Activated CD4-positive, CD25-positive, alpha-beta regulatory T cell treated with anti-CD3 and anti-CD28 coated beads, Interleukin-2, amount 50 U/mL, for 24 hours (primary cell): ENCODE results near the gene BRINP1.
"Not testable (repeated sequence)": the region's sequence is repeated elsewhere in the genome, so short reads cannot be mapped to it uniquely, and the experiment has no call there.

ENCODE experiments used
- ATAC-seq, 2 donors: fragments of 150-1000 bp; cut with Tn5 transposase; one replicate each; pipeline ENCODE4 v1.10.0; 2021; ENCODE audit warnings: mild to moderate bottlenecking in 1 of 2, moderate library complexity in 1 of 2

The BRINP1 gene

DNA sequence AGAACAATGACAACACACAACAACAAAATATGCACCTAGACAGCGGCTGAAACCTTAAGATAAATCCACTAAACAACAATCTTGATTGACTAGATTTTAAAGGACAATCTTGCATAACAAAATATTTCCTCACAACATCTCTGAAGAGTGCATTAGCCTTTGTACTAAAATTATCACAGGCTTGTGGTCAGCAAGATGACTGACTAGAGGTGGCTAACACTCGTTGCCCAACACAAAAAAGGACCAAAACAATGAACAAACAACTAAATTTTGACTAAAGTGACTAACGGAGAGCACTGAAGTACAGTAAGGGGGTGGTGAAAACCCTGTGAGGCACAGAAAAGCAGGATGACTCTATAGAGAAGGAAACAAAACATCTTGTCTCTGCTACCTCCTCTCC lies 183.9 kb downstream of the BRINP1 start:
- ATAC-seq: no peak

DNA sequence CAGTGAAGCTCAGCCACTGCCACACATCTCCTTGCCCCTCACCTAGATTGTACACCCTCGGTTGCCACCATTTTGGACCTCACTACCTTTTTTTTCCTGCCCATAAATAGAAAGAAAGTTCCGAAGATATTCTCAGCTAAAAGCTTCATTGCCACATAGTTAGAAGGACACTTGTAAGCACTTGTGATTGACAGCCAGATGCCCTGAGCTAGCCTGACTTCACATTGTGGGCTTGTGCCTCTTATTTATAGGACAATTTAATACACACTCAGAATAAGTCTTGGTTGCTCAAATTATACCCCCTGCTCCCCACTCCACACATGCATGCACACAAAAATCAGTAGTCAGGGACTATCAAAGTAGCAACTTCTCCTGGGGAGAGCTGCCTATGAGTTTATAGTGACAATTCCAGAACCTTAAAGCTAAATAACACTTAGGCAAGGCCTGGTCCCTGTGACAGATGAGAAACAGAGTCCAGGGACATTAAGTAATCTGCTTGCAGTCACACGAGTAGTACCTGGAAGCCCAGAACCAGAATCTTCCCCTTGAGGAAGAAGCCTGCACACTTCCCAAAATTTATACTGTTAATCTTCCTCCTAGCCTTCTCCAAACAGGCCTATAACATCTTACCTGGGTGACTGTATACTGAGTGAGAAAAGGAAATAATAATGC lies 184.8 kb downstream of the BRINP1 start:
- no peak for ATAC-seq

GRCh38 chr9:119181561-119181960 lies 187.7 kb downstream of the BRINP1 start:
- no peak for ATAC-seq

DNA sequence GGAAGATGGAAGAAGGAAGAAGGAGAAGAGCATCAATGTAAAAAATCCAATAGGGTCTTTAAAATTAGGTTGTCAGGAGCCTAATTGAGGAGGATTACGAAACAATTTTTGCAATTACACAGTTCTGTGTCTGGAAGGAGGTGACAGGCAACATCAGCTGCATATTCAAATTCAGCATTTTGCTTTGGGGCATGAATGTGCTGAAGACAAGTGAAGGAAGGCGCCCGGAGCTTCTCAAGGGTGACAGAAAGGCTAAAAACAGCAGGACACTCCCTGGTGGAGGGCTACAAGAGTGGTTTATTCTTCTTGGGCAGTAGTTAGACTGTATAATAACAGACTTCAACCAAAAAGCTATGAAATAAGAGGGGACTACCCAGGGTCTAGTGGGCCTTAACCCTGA lies 188.3 kb downstream of the BRINP1 start:
- ATAC-seq: no peak

DNA sequence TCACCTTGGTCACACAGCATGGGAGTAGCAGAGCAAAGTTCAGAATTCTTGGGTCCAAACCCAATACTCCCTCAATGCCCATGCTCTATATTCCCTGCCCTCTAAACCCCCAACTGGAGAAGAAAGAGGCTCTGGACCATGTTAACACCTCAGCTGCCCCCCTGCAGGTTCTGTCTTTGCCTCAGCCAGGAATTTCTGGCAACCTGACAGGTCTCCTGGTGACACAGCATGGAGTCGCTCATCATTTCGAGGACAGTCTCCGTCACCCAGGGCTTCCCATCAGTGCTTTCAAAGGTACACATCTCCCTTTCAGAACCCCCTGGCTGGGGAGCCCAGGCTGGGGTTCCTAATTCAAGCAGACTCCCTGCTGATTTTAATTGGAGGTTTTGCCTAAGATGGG lies 189.5 kb downstream of the BRINP1 start:
- no peak for ATAC-seq

- no peak for ATAC-seq
Observed at GRCh38 chr9:119177196-119177595, 192.0 kb downstream of the BRINP1 start.

DNA sequence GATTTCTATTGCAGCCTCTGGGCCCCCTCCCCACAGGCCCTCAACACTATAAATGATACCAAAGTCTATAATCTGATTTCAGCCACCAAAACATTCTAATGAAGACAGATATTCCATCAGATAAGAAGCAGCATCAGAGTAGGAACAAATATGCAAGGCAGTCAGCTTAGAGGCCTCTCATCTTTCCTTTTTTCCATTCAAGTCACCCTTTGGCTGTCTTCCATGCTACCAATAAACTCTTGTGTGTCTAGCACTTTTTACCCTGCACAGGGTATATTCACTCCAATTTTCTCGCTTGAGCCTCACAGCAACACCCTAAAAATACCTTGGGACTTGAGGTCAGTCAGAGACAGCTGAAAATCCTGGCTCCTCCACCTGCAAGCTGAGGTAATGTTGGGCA lies 193.7 kb downstream of the BRINP1 start:
- ATAC-seq: no peak

- not testable (repeated sequence) for ATAC-seq
Observed at GRCh38 chr9:119169222-119169621, 200.0 kb downstream of the BRINP1 start.

DNA sequence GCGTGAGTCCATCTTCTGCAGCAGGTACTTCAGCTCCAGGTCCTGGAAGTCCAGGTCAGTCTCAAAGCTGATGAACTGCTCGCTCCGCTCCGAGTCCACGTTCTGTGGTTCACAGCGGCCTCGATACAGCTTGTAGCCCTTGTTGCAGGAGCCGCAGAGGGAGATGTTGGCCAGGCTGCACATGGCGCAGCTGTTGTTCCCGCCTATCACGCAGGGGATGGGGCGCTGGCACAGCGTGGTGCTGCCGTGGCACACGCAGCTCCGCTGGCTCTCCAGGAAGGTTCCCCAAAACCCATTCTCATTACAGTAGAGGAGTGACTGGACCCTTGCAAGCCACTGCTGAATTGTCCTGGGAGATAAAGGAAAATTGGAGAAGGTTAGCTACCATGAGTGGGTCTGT lies 201.4 kb downstream of the BRINP1 start:
- ATAC-seq: no peak

GRCh38 chr9:119167267-119167666 lies 202.0 kb downstream of the BRINP1 start:
- ATAC-seq: no peak

- no peak for ATAC-seq
Observed at GRCh38 chr9:119166096-119166495, 203.1 kb downstream of the BRINP1 start.

DNA sequence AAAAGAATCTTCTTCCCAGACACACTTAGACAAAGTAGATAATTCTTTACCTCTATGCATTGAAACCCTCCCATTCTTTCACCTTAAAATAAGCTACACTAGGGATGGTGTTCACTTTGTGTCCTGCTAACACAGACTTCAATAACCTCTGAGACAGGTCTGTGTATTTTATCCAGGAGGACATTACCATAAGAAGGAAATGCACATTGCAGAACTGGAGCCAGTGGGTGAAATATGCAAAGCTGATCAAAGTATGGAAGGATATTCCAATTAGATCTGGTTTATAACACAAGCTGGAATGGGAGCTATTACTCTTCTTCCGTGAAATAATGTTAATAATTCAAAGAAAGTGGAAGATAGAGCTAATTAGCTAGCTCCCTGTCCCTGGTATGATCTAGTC lies 204.1 kb downstream of the BRINP1 start:
- ATAC-seq: no peak

GRCh38 chr9:119164716-119165115 lies 204.5 kb downstream of the BRINP1 start:
- ATAC-seq: no peak

- no peak for ATAC-seq
Observed at GRCh38 chr9:119160551-119160950, 208.7 kb downstream of the BRINP1 start.

DNA sequence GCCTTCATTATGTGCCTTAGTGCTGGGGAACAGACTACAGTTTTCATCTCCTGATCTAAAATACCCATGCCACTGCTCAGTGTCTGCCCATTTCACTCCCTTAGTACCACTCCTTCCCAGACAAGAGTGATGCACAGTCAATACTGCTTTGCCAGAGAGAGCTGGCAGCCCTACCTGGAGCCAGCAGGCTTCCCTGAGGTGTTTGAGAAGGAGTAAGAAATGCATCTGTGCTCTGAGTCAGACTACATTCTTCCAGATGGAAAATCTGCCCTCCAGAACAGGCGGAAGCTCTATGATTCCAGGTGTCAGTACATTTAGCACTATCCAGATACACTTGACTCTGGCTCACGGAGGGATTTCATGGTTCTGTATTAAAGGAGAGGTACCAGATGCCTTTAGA lies 209.8 kb downstream of the BRINP1 start:
- ATAC-seq: no peak

DNA sequence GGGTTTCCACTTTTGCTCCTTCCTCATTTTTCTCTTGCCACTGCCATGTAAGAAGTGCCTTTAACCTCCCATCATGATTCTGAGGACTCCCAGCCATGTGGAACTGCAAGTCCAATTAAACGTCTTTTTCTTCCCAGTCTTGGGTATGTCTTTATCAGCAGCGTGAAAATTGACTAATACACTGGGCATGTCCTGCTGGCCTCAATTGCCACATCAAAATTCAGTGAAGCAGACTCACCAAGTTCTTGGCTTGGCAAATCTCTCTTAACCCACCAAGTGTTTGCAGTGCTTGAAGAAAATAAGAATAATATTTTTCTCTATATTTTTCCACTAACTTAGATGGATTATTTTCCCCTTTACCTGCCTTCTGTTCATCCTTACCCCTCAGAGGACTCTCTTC lies 212.0 kb downstream of the BRINP1 start:
- ATAC-seq: no peak

DNA sequence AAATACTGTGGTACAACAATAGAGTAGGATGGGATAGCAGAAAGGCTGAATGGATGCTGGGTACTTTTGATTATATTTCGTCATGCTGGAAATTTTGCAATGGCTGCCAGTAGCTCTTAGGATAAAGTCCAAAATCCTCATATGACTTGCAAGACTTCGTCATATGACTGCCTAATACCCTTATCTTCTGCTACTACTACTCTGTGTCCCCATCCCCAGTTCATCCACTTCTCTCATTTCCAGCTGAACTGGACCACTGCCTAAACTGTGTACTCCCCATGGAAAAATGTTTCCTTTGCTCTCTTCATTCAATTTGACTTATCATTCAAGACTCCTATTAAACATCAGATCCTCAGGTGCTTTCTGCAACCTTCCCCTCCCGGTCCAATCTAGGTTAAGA lies 212.9 kb downstream of the BRINP1 start:
- no peak for ATAC-seq

GRCh38 chr9:119154527-119154926 lies 214.7 kb downstream of the BRINP1 start:
- no peak for ATAC-seq

DNA sequence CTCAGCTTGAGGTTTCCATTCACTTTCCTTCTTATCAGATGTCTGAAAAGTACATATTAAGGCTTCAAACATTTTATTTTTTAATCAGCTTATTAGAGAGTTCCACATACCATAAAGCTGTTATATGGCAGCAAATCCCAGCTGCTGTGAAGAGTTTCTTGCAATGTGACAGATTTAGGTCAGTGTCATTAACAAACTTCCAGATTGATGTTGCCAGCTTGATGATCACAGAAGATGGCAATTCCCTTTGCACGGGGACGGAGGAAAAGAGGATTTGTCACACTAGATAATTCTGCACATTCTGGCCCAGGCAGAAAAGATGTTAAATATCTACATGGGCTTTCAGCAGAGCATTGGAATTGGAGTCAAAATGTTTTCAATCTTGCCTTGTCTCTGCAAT lies 215.8 kb downstream of the BRINP1 start:
- ATAC-seq: no peak

DNA sequence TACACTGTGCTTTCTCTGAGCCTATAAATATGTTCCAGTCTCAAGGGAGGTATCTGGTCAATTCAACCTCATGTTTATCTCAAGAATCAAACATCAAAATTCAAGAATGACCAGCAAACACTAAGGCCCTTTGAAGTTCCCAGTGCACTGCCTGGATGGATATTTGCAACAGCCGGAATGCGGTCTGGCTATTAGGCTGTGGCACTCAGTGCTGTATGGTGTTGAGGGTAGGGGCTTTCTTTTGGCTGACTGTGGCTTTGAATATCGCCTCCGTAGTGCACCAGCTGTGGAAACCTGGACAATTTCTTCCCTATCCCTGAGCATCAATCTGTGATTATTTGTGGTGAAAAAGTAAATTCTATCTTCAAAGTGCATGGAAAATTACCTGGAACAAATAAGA lies 220.4 kb downstream of the BRINP1 start:
- ATAC-seq: no peak

DNA sequence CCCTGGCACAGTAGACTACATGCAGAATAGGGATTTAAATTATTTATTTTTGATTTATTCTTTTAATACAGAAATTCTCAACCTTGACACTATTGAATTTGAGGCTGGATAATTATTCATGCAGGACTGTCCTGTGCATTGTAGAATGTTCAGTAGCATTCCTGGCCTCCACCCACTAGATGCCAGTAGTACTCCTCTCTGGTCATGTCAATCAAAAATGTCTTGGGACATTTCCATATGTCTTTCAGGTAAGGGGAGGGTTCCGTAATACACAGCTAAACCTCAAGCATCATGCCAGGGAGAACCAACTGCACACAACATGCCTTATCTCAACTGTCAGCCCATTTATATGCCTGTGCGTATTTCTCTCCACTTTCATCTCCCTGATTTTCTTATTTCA lies 231.8 kb downstream of the BRINP1 start:
- ATAC-seq: no peak

DNA sequence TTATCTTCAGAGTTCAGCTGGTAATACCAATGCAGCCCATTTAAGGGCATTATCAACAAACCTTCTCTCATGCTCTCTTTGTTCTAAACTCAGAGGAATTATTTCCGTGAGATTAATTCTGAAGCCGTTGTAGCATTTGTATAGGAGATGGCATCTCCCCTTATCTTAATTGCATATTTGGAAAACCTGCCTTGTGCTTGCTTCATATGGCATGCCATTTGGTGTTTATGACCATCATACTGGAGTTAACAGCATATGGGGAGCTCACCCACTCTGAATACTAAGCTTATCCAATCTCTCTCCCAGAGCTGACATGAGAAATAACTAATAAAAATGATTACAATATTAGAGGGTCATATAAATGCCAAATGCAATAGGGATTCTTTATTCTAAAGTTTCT lies 243.2 kb downstream of the BRINP1 start:
- ATAC-seq: no peak

GRCh38 chr9:119121899-119122298 lies 247.3 kb downstream of the BRINP1 start:
- no peak for ATAC-seq

DNA sequence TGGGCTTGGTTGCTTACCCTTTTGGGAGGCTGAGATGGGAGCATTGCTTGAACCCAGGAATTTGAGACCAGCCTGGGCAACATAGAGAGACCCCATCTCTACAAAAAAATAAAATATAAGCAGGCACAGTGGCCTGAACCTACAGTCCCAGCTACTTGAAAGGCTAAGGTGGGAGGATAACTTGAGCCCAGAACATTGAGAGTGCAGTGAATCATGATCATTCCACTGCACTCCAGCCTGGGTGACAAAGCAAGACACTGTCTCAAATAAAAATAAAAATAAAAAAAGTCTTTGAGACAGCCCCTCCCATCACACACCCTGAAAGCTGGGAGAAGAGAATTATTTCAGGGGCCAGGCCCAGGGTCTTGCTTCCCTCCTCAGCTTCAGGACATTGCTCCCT lies 251.8 kb downstream of the BRINP1 start:
- ATAC-seq: no peak
